Measurements from ENCODE around the gene SPATA6.

The SPATA6 gene

DNA sequence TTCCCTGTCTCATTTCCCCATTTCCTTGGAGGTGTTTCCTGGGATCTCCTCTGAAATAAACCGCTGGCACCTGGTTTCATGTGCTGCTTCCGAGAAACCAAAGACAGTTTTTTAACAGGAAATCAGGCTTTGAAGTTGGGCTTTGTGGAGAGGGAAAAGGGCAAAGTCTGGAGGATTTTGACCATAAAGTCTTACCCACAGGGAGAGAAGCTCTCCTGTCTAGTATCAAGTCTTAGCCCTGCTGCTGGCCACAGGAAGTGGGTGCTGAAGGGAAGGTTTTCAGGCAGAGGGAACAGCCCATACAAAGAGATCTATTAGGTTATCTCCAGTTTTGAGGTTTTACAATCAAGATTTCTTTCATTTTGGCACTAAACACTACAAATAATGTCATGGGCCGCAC is 220.2 kb downstream of the SPATA6 start:
- no peak for DNase-seq (ENCODE audit: low read depth in 2 of 2)

DNA sequence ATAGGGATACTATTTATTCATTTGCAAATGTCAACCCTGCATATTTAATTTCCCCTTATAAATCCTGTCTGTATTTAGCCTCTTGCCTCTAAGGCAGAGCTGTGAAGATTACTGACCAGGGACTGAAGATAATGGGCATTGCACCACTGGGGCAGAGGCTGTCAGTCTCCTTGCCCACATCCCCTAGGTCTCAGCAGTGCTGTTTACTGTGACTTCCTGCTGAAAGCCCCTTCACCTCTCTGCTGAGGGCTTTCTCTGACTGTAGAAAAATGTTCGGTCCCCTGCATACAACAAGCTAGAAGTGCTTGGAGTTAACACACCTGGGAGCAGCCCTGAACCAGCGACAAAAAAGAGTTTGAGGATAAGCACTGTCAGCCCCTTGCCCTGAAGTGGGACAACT is 220.7 kb downstream of the SPATA6 start:
- no peak for DNase-seq (ENCODE audit: low read depth in 2 of 2)

DNA sequence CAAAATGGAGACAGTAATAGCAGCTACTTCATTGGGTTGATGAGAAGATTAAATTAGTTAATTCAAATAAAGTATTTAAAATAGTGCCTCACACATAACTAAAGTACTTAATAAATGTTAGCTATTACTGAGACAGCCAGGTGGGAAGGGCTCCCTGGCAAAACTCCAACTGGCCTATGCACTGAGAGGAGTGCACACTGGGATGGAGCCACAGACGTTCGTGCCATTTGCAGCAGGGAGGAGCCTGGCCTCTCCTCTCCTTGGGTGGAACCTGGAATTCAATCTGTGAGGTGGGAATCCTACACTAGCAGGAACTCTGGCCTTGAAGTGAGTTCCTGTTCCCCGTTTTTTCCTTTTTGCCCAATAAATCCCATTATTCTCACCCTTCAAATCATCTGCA is 221.4 kb downstream of the SPATA6 start:
- no peak for DNase-seq (ENCODE audit: low read depth in 2 of 2)

DNA sequence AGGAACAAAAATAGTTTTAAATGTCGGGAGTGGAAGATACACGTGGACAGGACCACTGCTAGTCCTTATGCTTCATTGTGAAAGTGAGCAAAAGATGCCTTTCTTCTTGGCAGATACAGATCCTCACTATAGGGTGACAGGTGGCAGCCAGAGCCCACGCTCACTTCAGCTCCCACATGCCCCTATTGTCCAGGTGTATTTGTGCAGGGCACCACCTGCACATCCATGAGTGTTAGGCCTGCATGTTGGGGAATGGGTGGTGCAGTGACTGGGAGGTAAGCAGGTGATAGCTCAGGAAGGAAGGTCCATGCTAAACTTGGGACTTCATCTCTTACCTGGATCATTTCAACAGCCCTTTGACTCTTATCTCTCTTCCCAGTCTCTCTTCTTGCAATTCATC is 222.1 kb downstream of the SPATA6 start:
- no peak for DNase-seq (ENCODE audit: low read depth in 2 of 2)

DNA sequence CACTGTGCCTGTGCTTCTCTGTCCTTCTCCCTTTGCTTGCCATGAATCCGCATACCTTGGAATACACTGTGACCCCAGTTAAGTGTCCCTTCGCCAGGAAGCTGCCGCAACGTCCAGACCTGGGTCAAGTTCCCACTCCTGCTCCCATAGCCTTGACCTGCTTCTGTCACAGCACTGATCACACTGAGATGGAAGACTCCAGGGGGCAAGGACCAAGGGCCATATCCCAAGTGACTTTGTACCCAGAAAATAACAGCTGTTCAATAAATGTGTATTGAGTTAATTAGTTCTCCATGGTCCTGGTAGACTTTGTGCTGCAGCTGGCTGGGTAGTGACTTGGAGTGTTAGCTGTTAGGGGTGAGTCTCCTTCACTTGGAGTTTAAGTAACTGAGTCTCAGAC is 223.6 kb downstream of the SPATA6 start:
- DNase-seq (ENCODE audit: low read depth in 2 of 2), result no peak

DNA sequence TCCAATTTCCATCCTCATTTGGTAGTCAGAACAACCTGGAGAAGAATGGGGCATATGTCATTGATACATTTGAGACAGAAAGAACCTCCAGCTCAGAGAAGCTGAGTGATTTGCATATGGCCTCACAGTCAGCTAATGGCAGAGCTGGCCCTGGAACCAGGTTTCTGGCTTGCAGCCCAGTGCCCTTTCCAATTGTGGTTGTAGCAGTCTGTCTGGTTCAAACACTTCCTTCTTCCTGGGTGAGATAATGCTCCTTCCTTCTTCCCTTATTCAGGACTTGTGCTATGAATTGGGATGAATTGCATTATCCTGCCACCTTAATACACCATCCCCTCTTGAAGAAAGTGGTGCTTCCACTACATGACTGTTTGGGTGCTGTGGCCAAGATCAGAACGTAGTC is 225.3 kb downstream of the SPATA6 start:
- DNase-seq (ENCODE audit: low read depth in 2 of 2), result no peak
